Neural cell (in vitro differentiated cells): ENCODE data around the gene NUFIP2. TPM values are rescaled to one million over a fixed set of nuclear protein-coding genes. Genes with fewer than 3 reads are reported as not detected.

Source experiments
- H2AFZ ChIP-seq: fragments of 200-600, 300-800 bp; sonication (generic), shearing (Covaris generic); 2 replicates; pipeline ENCODE4 v1.6.0; 2014; ENCODE audit warnings: low read depth, mild to moderate bottlenecking, antibody characterized with exemption, low read length, moderate library complexity
- H3F3A ChIP-seq: fragments of 200-600 bp; shearing (Covaris generic); 2 replicates; pipeline ENCODE4 v1.6.1; 2016; ENCODE audit warnings: mild to moderate bottlenecking, moderate library complexity, mixed read lengths, antibody characterized with exemption, low read length; ENCODE audit not compliant: insufficient read depth, poor library complexity, severe bottlenecking
- H3K27ac ChIP-seq: fragments of 200-600, 300-800 bp; sonication (generic), shearing (Covaris generic); 2 replicates; pipeline ENCODE4 v1.5.1; 2014; ENCODE audit warnings: mild to moderate bottlenecking, low read length, moderate library complexity
- H3K27me3 ChIP-seq: fragments of 300-800, 200-600 bp; sonication (generic), shearing (Covaris generic); 2 replicates; pipeline ENCODE4 v1.6.0; 2014; ENCODE audit warnings: mild to moderate bottlenecking, low read depth, low read length, moderate library complexity; ENCODE audit not compliant: insufficient read depth
- H3K36me3 ChIP-seq: fragments of 300-800, 200-600 bp; sonication (generic), shearing (Covaris generic); 2 replicates; pipeline ENCODE4 v1.5.1; 2014; ENCODE audit warnings: mild to moderate bottlenecking, antibody characterized with exemption, low read length, moderate library complexity; ENCODE audit not compliant: insufficient read depth
- H3K4me2 ChIP-seq: fragments of 300-800, 200-600 bp; sonication (generic), shearing (Covaris generic); 2 replicates; pipeline ENCODE4 v1.6.0; 2014; ENCODE audit warnings: mild to moderate bottlenecking, low read length
- H3K4me3 ChIP-seq: fragments of 300-800, 200-600 bp; sonication (generic), shearing (Covaris generic); 2 replicates; pipeline ENCODE4 v1.5.1; 2014; ENCODE audit warnings: mild to moderate bottlenecking, low read length, moderate library complexity
- H3K79me2 ChIP-seq: fragments of 200-600 bp; shearing (Covaris generic); replicated peaks from 2 replicates; pipeline ENCODE4 v1.6.0; 2014; ENCODE audit warnings: mild to moderate bottlenecking, low read length, moderate library complexity; ENCODE audit not compliant: insufficient read depth
- H3K9ac ChIP-seq: fragments of 300-800, 200-600 bp; sonication (generic), shearing (Covaris generic); 2 replicates; pipeline ENCODE4 v1.6.1; 2016; ENCODE audit warnings: mild to moderate bottlenecking, low read length, mixed read lengths
- H3K9me2 ChIP-seq: fragments of 200-600 bp; shearing (Covaris generic); 2 replicates; pipeline ENCODE4 v1.6.1; 2016; ENCODE audit warnings: mild to moderate bottlenecking, low read length, mixed read lengths; ENCODE audit not compliant: insufficient read depth
- H3K9me3 ChIP-seq: fragments of 200-600, 300-800 bp; sonication (generic), shearing (Covaris generic); 2 replicates; pipeline ENCODE4 v1.6.1; 2016; ENCODE audit warnings: mild to moderate bottlenecking, mixed run types, low read length, moderate library complexity, mixed read lengths
- H4K20me1 ChIP-seq: fragments of 200-600 bp; shearing (Covaris generic); 2 replicates; pipeline ENCODE4 v1.6.1; 2016; ENCODE audit warnings: mild to moderate bottlenecking, mixed run types; ENCODE audit not compliant: insufficient read depth
- CTCF ChIP-seq: fragments of 450-650 bp; IDR thresholded peaks from 2 replicates; pipeline ENCODE4 v1.5.1; 2014; ENCODE audit warnings: antibody characterized with exemption, mild to moderate bottlenecking, moderate library complexity; ENCODE audit not compliant: poor library complexity, severe bottlenecking
- EP300 ChIP-seq: fragments of 450-650 bp; conservative IDR thresholded peaks from 2 replicates; pipeline ENCODE4 v1.6.1; 2014; ENCODE audit warnings: antibody characterized with exemption, mild to moderate bottlenecking, moderate library complexity; ENCODE audit not compliant: poor library complexity, severe bottlenecking
- EZH2 ChIP-seq: fragments of 200-600, 300-800 bp; shearing (Covaris generic), sonication (generic); IDR thresholded peaks from 2 replicates; pipeline ENCODE4 v1.6.1; 2014; ENCODE audit warnings: antibody characterized with exemption, low read length, borderline replicate concordance, mild to moderate bottlenecking; ENCODE audit not compliant: insufficient read depth, poor library complexity, severe bottlenecking
- MXI1 ChIP-seq: fragments of 450-650 bp; conservative IDR thresholded peaks from 2 replicates; pipeline ENCODE4 v1.6.1; 2014; ENCODE audit warnings: antibody characterized with exemption, mild to moderate bottlenecking; ENCODE audit not compliant: poor library complexity, severe bottlenecking
- POLR2AphosphoS5 ChIP-seq: IDR thresholded peaks from 2 replicates; pipeline ENCODE4 v1.6.1; 2012
- RAD21 ChIP-seq: fragments of 450-650 bp; conservative IDR thresholded peaks from 2 replicates; pipeline ENCODE4 v1.6.1; 2014; ENCODE audit warnings: antibody characterized with exemption, mild to moderate bottlenecking, moderate library complexity
- REST ChIP-seq: IDR thresholded peaks from 2 replicates; pipeline ENCODE4 v1.6.1; 2012; ENCODE audit warnings: borderline replicate concordance
- SMC3 ChIP-seq: fragments of 450-650 bp; conservative IDR thresholded peaks from 2 replicates; pipeline ENCODE4 v1.6.1; 2014; ENCODE audit warnings: antibody characterized with exemption, mild to moderate bottlenecking, moderate library complexity; ENCODE audit not compliant: poor library complexity
- TAF1 ChIP-seq: IDR thresholded peaks from 2 replicates; pipeline ENCODE4 v1.6.1; 2012; ENCODE audit warnings: low read depth
- polyA plus RNA-seq: library from polyadenylated mRNA; depleted of rRNA; stranded (reverse); fragments of >200 nt; gene quantifications from 2 replicates; pipeline ENCODE4 v1.2.3, GENCODE V29; 2014

Gene NUFIP2
- polyA plus RNA-seq, 1 donor from 2014 or later: 22.4 TPM

- no peaks in the 10 kb centered on the region for H3K79me2 ChIP-seq
- H3K9ac ChIP-seq: no peak overlapping the region
Observed at GRCh38 chr17:29214215-29215146, 79.5 kb downstream of the NUFIP2 start.

More at GRCh38 chr17:29214215-29215146, 79.5 kb downstream of the NUFIP2 start:
- H3K4me2 ChIP-seq: no peak overlapping the region
- no peaks in the 10 kb centered on the region for H3F3A ChIP-seq
- H3K9me3 ChIP-seq: no peaks in the 10 kb centered on the region
- no peaks in the 10 kb centered on the region for H4K20me1 ChIP-seq
- H3K27me3 ChIP-seq: no peaks in the 10 kb centered on the region
- H3K27ac ChIP-seq: no peak overlapping the region
- no peak for TF ChIP-seq POLR2AphosphoS5
- no peak for TF ChIP-seq REST
- TF ChIP-seq SMC3: no peak
- TF ChIP-seq RAD21: no peak
- no peak for TF ChIP-seq CTCF
- TF ChIP-seq TAF1: no peak
- no peak for TF ChIP-seq EZH2
- TF ChIP-seq EP300: no peak
- no peak for TF ChIP-seq MXI1
- no peaks in the 10 kb centered on the region for H3K9me2 ChIP-seq
- H3K4me3 ChIP-seq: no peak overlapping the region
- no peak overlapping the region for H2AFZ ChIP-seq
- no peaks in the 10 kb centered on the region for H3K36me3 ChIP-seq
